Caco-2 (cell line): Measurements from ENCODE around the gene RALGPS1. TPM values are rescaled to one million over a fixed set of nuclear protein-coding genes. Genes with fewer than 3 reads are reported as not detected.
A peak's percentile ranks its signal among the peaks of the same experiment; 100 is the strongest.

ENCODE experiments used
- BruUV-seq: library from RNA; stranded (reverse); fragments of 400-500 nt; replicated peaks from 2 replicates; lab custom pipeline; 2021; lab: Mats Ljungman, UMichigan
- CTCF ChIA-PET: fragments of 300-600 bp; sonication (Branson Sonifier 250); formaldehyde crosslinking; loops from one replicate; lab custom pipeline; 2022; ENCODE audit warnings: antibody characterized with exemption; lab: Charles Lee
- POLR2A ChIA-PET: fragments of 300-600 bp; sonication (Branson Sonifier 250); formaldehyde crosslinking; loops from one replicate; lab custom pipeline; 2022; ENCODE audit warnings: antibody characterized with exemption; lab: Charles Lee
- DNase-seq, 2 experiments: peaks; one replicate each; pipeline versions ENCODE4 v3.0.0 to v3.0.0-alpha.2; 2020 to 2022
- H3K27me3 ChIP-seq: replicated peaks from 2 replicates; pipeline ENCODE4 v1.6.0; 2011; ENCODE audit warnings: low read length; ENCODE audit not compliant: control insufficient read depth, insufficient read depth
- H3K36me3 ChIP-seq: 2 replicates; pipeline ENCODE4 v1.5.1; 2011; ENCODE audit warnings: low read length; ENCODE audit not compliant: control insufficient read depth, insufficient read depth
- H3K4me1 ChIP-seq: fragments of 250-450 bp; sonication (Bioruptor Pico); 2 replicates; pipeline ENCODE4 v1.5.1; 2020; ENCODE audit warnings: mild to moderate bottlenecking
- H3K4me3 ChIP-seq: 2 replicates; pipeline ENCODE4 v1.5.1; 2011; ENCODE audit warnings: low read depth, mild to moderate bottlenecking, control low read depth, low read length
- H3K9me3 ChIP-seq: fragments of 250-450 bp; sonication (Bioruptor Pico); 2 replicates; pipeline ENCODE4 v1.5.1; 2020; ENCODE audit warnings: mild to moderate bottlenecking, moderate library complexity
- H3K27ac Mint-ChIP-seq: one replicate; pipeline ENCODE4 v1.8.0; 2022; ENCODE audit warnings: mixed read lengths; ENCODE audit not compliant: unreplicated experiment
- H3K27me3 Mint-ChIP-seq: one replicate; pipeline ENCODE4 v1.8.0; 2022; ENCODE audit warnings: mixed read lengths; ENCODE audit not compliant: insufficient read depth, unreplicated experiment
- H3K36me3 Mint-ChIP-seq: one replicate; pipeline ENCODE4 v1.8.0; 2022; ENCODE audit warnings: mild to moderate bottlenecking, mixed read lengths; ENCODE audit not compliant: insufficient read depth, unreplicated experiment
- H3K4me1 Mint-ChIP-seq: one replicate; pipeline ENCODE4 v1.8.0; 2022; ENCODE audit warnings: low read depth, mixed read lengths; ENCODE audit not compliant: unreplicated experiment
- H3K4me3 Mint-ChIP-seq: one replicate; pipeline ENCODE4 v1.8.0; 2022; ENCODE audit warnings: mild to moderate bottlenecking, moderate library complexity, mixed read lengths; ENCODE audit not compliant: unreplicated experiment
- H3K9me3 Mint-ChIP-seq: one replicate; pipeline ENCODE4 v1.8.0; 2022; ENCODE audit warnings: mixed read lengths; ENCODE audit not compliant: unreplicated experiment
- CTCF ChIP-seq, 2 experiments: fragments of 200-600 bp in 1 of 2; IDR thresholded peaks; 1 replicate in 1 of 2; 2 replicates in 1 of 2; pipeline versions ENCODE4 v1.5.1 to v1.8.0; 2011 to 2022; ENCODE audit warnings: antibody characterized with exemption in 1 of 2, control low read depth in 1 of 2, inconsistent platforms in 1 of 2, low read depth in 1 of 2, low read length in 1 of 2, mild to moderate bottlenecking in 1 of 2, moderate library complexity in 1 of 2; ENCODE audit not compliant: insufficient read depth in 1 of 2, severe bottlenecking in 1 of 2, unreplicated experiment in 1 of 2
- intact Hi-C: fragments of 100-400 bp; cut with micrococcal nuclease; formaldehyde crosslinking; loops from one replicate; pipeline ENCODE4 v1.10.0; 2022; ENCODE audit not compliant: unreplicated experiment
- total RNA-seq: library from RNA; stranded (reverse); gene quantifications from 2 replicates; pipeline ENCODE4 v1.2.3, GENCODE V29; 2022

The RALGPS1 gene
- total RNA-seq, 1 experiment from 2014 or later: 41.5 TPM

GRCh38 chr9:127212453-127212852 lies 297.9 kb downstream of the RALGPS1 start:
- Mint-ChIP-seq H3K36me3 (no peaks in the 10 kb centered on the region), H3K9me3 (no peaks in the 10 kb centered on the region), H3K27me3 (no peaks in the 10 kb centered on the region), H3K4me1 (peaks cover 14% of the 10 kb centered on the region), H3K27ac (no peak overlapping the region), H3K4me3 (no peak overlapping the region)
- POLR2A ChIA-PET: no interaction called here
- H3K4me1 ChIP-seq: peaks cover 3% of the 10 kb centered on the region; the same call in 1 of the 2 replicates
- CTCF ChIA-PET: interaction anchor here (0.5 to 2.9 kb wide), 3 partner anchors 12 to 380 kb away, joined by 3 to 20 read pairs (median 4); partner anchors contain the start of gene SLC2A8
- intact Hi-C loops: no loop called here
- no peaks in the 10 kb centered on the region for H3K27me3 ChIP-seq
- H3K9me3 ChIP-seq: no peaks in the 10 kb centered on the region
- BruUV-seq: no TSS peak
- DNase-seq: no peak
- no peak overlapping the region for H3K4me3 ChIP-seq
- H3K36me3 ChIP-seq: no peaks in the 10 kb centered on the region; the same call in 1 of the 2 replicates
- TF ChIP-seq CTCF (IDR thresholded peaks at IDR 0.05; ENCODE audit: insufficient read depth in 1 of 2, low read depth in 1 of 2, low read length in 1 of 2, severe bottlenecking in 1 of 2, unreplicated experiment in 1 of 2): no peak

- Histone ChIP-seq H3K36me3 (no peaks in the 10 kb centered on the region; the same call in 1 of the 2 replicates), H3K4me1 (peaks cover 3% of the 10 kb centered on the region; the same call in 1 of the 2 replicates), H3K27me3 (no peaks in the 10 kb centered on the region), H3K4me3 (no peak overlapping the region), H3K9me3 (no peaks in the 10 kb centered on the region)
- ChIA-PET POLR2A (interaction anchor here (0.9 kb wide), 1 partner anchor 10 kb away, joined by 3 read pairs; no protein-coding TSS in a partner anchor), CTCF (interaction anchor here (0.5 to 2.9 kb wide), 4 partner anchors 11 to 465 kb away, joined by 3 to 20 read pairs (median 4); no protein-coding TSS in a partner anchor)
- no TSS peak for BruUV-seq
- intact Hi-C loops: loop anchor here (1.0 kb wide), 2 partner anchors 134 to 223 kb away; no protein-coding TSS in a partner anchor
- no peak overlapping the region for H3K4me3 Mint-ChIP-seq
- no peak for TF ChIP-seq CTCF (IDR thresholded peaks at IDR 0.05; ENCODE audit: insufficient read depth in 1 of 2, low read depth in 1 of 2, low read length in 1 of 2, severe bottlenecking in 1 of 2, unreplicated experiment in 1 of 2)
- peaks cover 14% of the 10 kb centered on the region for H3K4me1 Mint-ChIP-seq
- H3K36me3 Mint-ChIP-seq: no peaks in the 10 kb centered on the region
- no peaks in the 10 kb centered on the region for H3K9me3 Mint-ChIP-seq
- no peak for DNase-seq
- no peaks in the 10 kb centered on the region for H3K27me3 Mint-ChIP-seq
- H3K27ac Mint-ChIP-seq: no peak overlapping the region
Observed at GRCh38 chr9:127213859-127214258, 299.3 kb downstream of the RALGPS1 start.

- Mint-ChIP-seq H3K9me3 (no peaks in the 10 kb centered on the region), H3K27me3 (no peaks in the 10 kb centered on the region), H3K27ac (no peak overlapping the region), H3K4me1 (peaks cover 14% of the 10 kb centered on the region), H3K4me3 (no peak overlapping the region), H3K36me3 (no peaks in the 10 kb centered on the region)
- Histone ChIP-seq H3K27me3 (no peaks in the 10 kb centered on the region), H3K4me3 (no peak overlapping the region), H3K9me3 (no peaks in the 10 kb centered on the region), H3K36me3 (no peaks in the 10 kb centered on the region; the same call in 1 of the 2 replicates), H3K4me1 (peaks cover 3% of the 10 kb centered on the region; the same call in 1 of the 2 replicates)
- no TSS peak for BruUV-seq
- intact Hi-C loops: loop anchor here (1.0 kb wide), 2 partner anchors 134 to 223 kb away; no protein-coding TSS in a partner anchor
- peak; percentile 85 to 92 for TF ChIP-seq CTCF (IDR thresholded peaks at IDR 0.05; ENCODE audit: insufficient read depth in 1 of 2, low read depth in 1 of 2, low read length in 1 of 2, severe bottlenecking in 1 of 2, unreplicated experiment in 1 of 2)
- peak; percentile 77 for DNase-seq
- ChIA-PET CTCF (interaction anchor here (0.5 to 2.9 kb wide), 8 partner anchors 10 to 465 kb away, joined by 3 to 20 read pairs (median 3); no protein-coding TSS in a partner anchor), POLR2A (interaction anchor here (0.9 kb wide), 1 partner anchor 10 kb away, joined by 3 read pairs; no protein-coding TSS in a partner anchor)
Observed at GRCh38 chr9:127214421-127215267, 300.1 kb downstream of the RALGPS1 start.
